H9 (cell line): ENCODE data around the gene SLPI. TPM values are rescaled to one million over a fixed set of nuclear protein-coding genes. Genes with fewer than 3 reads are reported as not detected.

Experiments
- DNase-seq: peaks from one replicate; pipeline ENCODE4 v3.0.0-alpha.2; 2017
- H2AFZ ChIP-seq: one replicate; pipeline ENCODE4 v1.6.1; 2013; ENCODE audit warnings: mild to moderate bottlenecking, low read length, control low read depth, moderate library complexity
- H2AK5ac ChIP-seq: 2 replicates; pipeline ENCODE4 v1.6.1; 2013; ENCODE audit warnings: low read length, control low read depth, mixed read lengths; ENCODE audit not compliant: insufficient read length
- H2BK120ac ChIP-seq: one replicate; pipeline ENCODE4 v1.6.1; 2013; ENCODE audit warnings: low read depth, mild to moderate bottlenecking, low read length, control low read depth, inconsistent platforms; ENCODE audit not compliant: poor library complexity, severe bottlenecking
- H2BK12ac ChIP-seq: 2 replicates; pipeline ENCODE4 v1.6.1; 2013; ENCODE audit warnings: low read length, control low read depth, mixed read lengths, low read depth; ENCODE audit not compliant: insufficient read length
- H2BK15ac ChIP-seq: 2 replicates; pipeline ENCODE4 v1.6.1; 2013; ENCODE audit warnings: low read depth, low read length, control low read depth
- H2BK20ac ChIP-seq: one replicate; pipeline ENCODE4 v1.6.1; 2013; ENCODE audit warnings: low read depth, mild to moderate bottlenecking, low read length, control low read depth, inconsistent platforms; ENCODE audit not compliant: poor library complexity, severe bottlenecking
- H2BK5ac ChIP-seq: 2 replicates; pipeline ENCODE4 v1.6.1; 2013; ENCODE audit warnings: low read length, control low read depth, mixed read lengths; ENCODE audit not compliant: insufficient read length
- H3K14ac ChIP-seq: 2 replicates; pipeline ENCODE4 v1.6.1; 2013; ENCODE audit warnings: low read length, control low read depth; ENCODE audit not compliant: insufficient read depth
- H3K18ac ChIP-seq: 2 replicates; pipeline ENCODE4 v1.6.1; 2013; ENCODE audit warnings: low read depth, mild to moderate bottlenecking, mixed read lengths, low read length, control low read depth; ENCODE audit not compliant: insufficient read length
- H3K23ac ChIP-seq: 2 replicates; pipeline ENCODE4 v1.6.1; 2013; ENCODE audit warnings: low read length, control low read depth, mixed read lengths, low read depth; ENCODE audit not compliant: insufficient read length
- H3K23me2 ChIP-seq: 2 replicates; pipeline ENCODE4 v1.6.1; 2013; ENCODE audit warnings: low read depth, mild to moderate bottlenecking, mixed read lengths, low read length, control low read depth; ENCODE audit not compliant: insufficient read length, poor library complexity, severe bottlenecking
- H3K27ac ChIP-seq: 2 replicates; pipeline ENCODE4 v1.5.1; 2013; ENCODE audit warnings: low read length, control low read depth, mixed read lengths, low read depth; ENCODE audit not compliant: insufficient read length
- H3K27me3 ChIP-seq: 2 replicates; pipeline ENCODE4 v1.6.1; 2013; ENCODE audit warnings: low read length, control low read depth, inconsistent platforms; ENCODE audit not compliant: insufficient read depth
- H3K4ac ChIP-seq: 2 replicates; pipeline ENCODE4 v1.6.1; 2013; ENCODE audit warnings: low read depth, mild to moderate bottlenecking, control low read depth, inconsistent platforms, low read length, moderate library complexity
- H3K4me1 ChIP-seq: 2 replicates; pipeline ENCODE4 v1.6.1; 2013; ENCODE audit warnings: low read length, control low read depth, inconsistent platforms; ENCODE audit not compliant: insufficient read depth
- H3K4me2 ChIP-seq: 2 replicates; pipeline ENCODE4 v1.6.1; 2013; ENCODE audit warnings: low read length, control low read depth, mixed read lengths; ENCODE audit not compliant: insufficient read length, insufficient read depth
- H3K56ac ChIP-seq: 2 replicates; pipeline ENCODE4 v1.6.1; 2013; ENCODE audit warnings: low read depth, mild to moderate bottlenecking, mixed read lengths, low read length, control low read depth; ENCODE audit not compliant: insufficient read length
- H3K79me1 ChIP-seq: 2 replicates; pipeline ENCODE4 v1.6.1; 2013; ENCODE audit warnings: low read depth, mild to moderate bottlenecking, moderate library complexity, low read length, control low read depth, inconsistent platforms; ENCODE audit not compliant: insufficient read depth, poor library complexity, severe bottlenecking
- H3K79me2 ChIP-seq: 2 replicates; pipeline ENCODE4 v1.6.1; 2013; ENCODE audit warnings: low read length, control low read depth, inconsistent platforms; ENCODE audit not compliant: insufficient read depth
- H3K9ac ChIP-seq: 2 replicates; pipeline ENCODE4 v1.6.1; 2013; ENCODE audit warnings: low read length, control low read depth, mixed read lengths; ENCODE audit not compliant: insufficient read length; ENCODE audit errors: extremely low read depth
- H3K9me3 ChIP-seq: one replicate; pipeline ENCODE4 v1.6.1; 2013; ENCODE audit warnings: low read depth, low read length, inconsistent platforms; ENCODE audit not compliant: control insufficient read depth
- H3T11ph ChIP-seq: one replicate; pipeline ENCODE4 v1.6.1; 2013; ENCODE audit warnings: mild to moderate bottlenecking, low read length, control low read depth, inconsistent platforms
- H4K20me1 ChIP-seq: one replicate; pipeline ENCODE4 v1.6.1; 2013; ENCODE audit not compliant: control insufficient read depth, insufficient read length, insufficient read depth
- H4K5ac ChIP-seq: 2 replicates; pipeline ENCODE4 v1.6.1; 2013; ENCODE audit warnings: low read depth, mild to moderate bottlenecking, mixed read lengths, low read length, control low read depth; ENCODE audit not compliant: insufficient read length
- H4K8ac ChIP-seq: replicated peaks from 2 replicates; pipeline ENCODE4 v1.6.1; 2013; ENCODE audit warnings: low read length, control low read depth, mixed read lengths, low read depth; ENCODE audit not compliant: insufficient read length
- H4K91ac ChIP-seq: 2 replicates; pipeline ENCODE4 v1.6.1; 2013; ENCODE audit warnings: low read depth, mild to moderate bottlenecking, moderate library complexity, mixed read lengths, low read length, control low read depth; ENCODE audit not compliant: insufficient read length
- H3K27ac Mint-ChIP-seq, 3 experiments: 2 replicates in 2 of 3; 3 replicates in 1 of 3; pipeline ENCODE4 v1.8.0; 2020 to 2021; ENCODE audit warnings: mixed read lengths in 3 of 3, mild to moderate bottlenecking in 1 of 3, moderate library complexity in 1 of 3
- H3K27me3 Mint-ChIP-seq: 2 replicates; pipeline ENCODE4 v1.8.0; 2021; ENCODE audit warnings: low read depth, mild to moderate bottlenecking, moderate library complexity, mixed read lengths
- H3K36me3 Mint-ChIP-seq, 3 experiments: 2 replicates in 2 of 3; 3 replicates in 1 of 3; pipeline ENCODE4 v1.8.0; 2020 to 2021; ENCODE audit warnings: low read depth in 3 of 3, mixed read lengths in 3 of 3; ENCODE audit not compliant: insufficient read depth in 1 of 3
- H3K4me1 Mint-ChIP-seq, 2 experiments: 2 replicates each; pipeline ENCODE4 v1.8.0; 2020; ENCODE audit warnings: mixed read lengths in 2 of 2
- H3K4me3 Mint-ChIP-seq, 2 experiments: 2 replicates in 1 of 2; 3 replicates in 1 of 2; pipeline ENCODE4 v1.8.0; 2020 to 2021; ENCODE audit warnings: mild to moderate bottlenecking in 2 of 2, mixed read lengths in 2 of 2, moderate library complexity in 1 of 2
- H3K9me3 Mint-ChIP-seq, 2 experiments: 2 replicates in 1 of 2; 3 replicates in 1 of 2; pipeline ENCODE4 v1.8.0; 2020; ENCODE audit warnings: mild to moderate bottlenecking in 2 of 2, mixed read lengths in 2 of 2, moderate library complexity in 1 of 2
- WGBS: extraction: QIAGEN DNeasy Blood & Tissue Kit; methylation state at CpG from one replicate; pipeline ENCODE4 v1.1.7; 2013; ENCODE audit warnings: missing lambda C conversion rate, low lambda C conversion rate, mixed read lengths; ENCODE audit not compliant: insufficient read length; ENCODE audit errors: extremely low coverage; 5-methylcytosine and 5-hydroxymethylcytosine counted together
- total RNA-seq: library from RNA; stranded (reverse); gene quantifications from 2 replicates; pipeline ENCODE4 v1.2.1, GENCODE V29; 2021
- TF ChIP-seq, protein P1 (sequence below): fragments of 200-600 bp; sonication (generic); conservative IDR thresholded peaks from 3 replicates; pipeline ENCODE4 v1.8.0; 2021; ENCODE audit warnings: antibody characterized with exemption, mild to moderate bottlenecking

The SLPI gene
- total RNA-seq, 1 experiment from 2014 or later = not detected

DNA sequence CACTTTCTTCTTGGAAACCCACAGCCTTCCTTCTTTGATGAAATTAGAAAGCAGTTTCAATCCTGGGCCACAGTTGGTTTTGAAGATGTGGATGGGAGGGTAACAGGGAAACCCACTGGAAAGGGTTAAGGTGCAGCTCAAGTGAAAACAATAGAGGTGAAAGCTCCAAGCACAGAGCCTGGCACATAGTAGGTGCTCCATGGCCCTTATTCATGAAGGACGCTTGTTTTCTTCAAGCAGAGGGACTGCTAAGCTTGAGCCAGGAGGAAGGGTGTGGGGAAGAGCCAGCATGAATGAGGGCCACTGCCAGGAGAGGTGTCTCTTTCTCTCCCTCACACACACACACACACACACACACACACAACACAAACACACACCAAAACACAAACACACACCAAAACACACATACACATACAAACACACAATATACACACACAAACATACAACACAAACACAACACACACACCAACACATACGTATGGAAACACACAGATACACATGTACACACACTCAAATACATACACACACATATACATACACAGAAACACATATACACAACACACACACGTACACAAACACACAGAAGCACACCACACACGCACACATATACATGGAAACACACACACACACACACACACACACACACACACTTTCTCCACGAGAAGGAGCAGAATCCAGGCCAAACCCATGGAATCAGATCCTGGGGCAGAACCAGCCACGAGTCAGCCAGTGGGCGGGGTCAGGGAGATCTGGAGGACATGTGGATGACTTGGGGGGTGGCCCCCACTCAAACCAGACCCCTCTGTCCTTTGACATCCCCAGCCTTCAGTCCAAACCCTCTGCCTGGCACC lies 28.6 kb upstream of the SLPI start:
- H2BK20ac ChIP-seq = no peak overlapping the region
- no peaks in the 10 kb centered on the region for H3K79me2 ChIP-seq
- no peak overlapping the region for H3K27ac ChIP-seq
- no peak overlapping the region for H4K5ac ChIP-seq
- Mint-ChIP-seq H3K4me3 (no peak overlapping the region), H3K27me3 (peaks cover 10% of the 10 kb centered on the region), H3K27ac (no peak overlapping the region; a peak in 1 of 7 replicates), H3K4me1 (peaks cover 0 to 4% of the 10 kb centered on the region in 2 experiments; a peak in 2 of 4 replicates), H3K36me3 (0 out of 7 replicates have a peak, but pooled peaks cover 0 to 2% (median 0%) of the 10 kb centered on the region in 3 experiments), H3K9me3 (no peaks in the 10 kb centered on the region)
- H3K4me2 ChIP-seq = no peak overlapping the region
- no peak overlapping the region for H2AK5ac ChIP-seq
- no peak overlapping the region for H4K91ac ChIP-seq
- no peaks in the 10 kb centered on the region for H3K23me2 ChIP-seq
- H3K14ac ChIP-seq = no peak overlapping the region
- no peak overlapping the region for H2BK120ac ChIP-seq
- no peak for DNase-seq
- H2BK12ac ChIP-seq = no peak overlapping the region
- H3K79me1 ChIP-seq = no peaks in the 10 kb centered on the region
- H2BK5ac ChIP-seq = no peak overlapping the region
- no peak overlapping the region for H3K4ac ChIP-seq
- H4K20me1 ChIP-seq = no peaks in the 10 kb centered on the region
- H4K8ac ChIP-seq = no peak overlapping the region
- no peak overlapping the region for H2BK15ac ChIP-seq
- no peak overlapping the region for H3K18ac ChIP-seq
- H3K4me1 ChIP-seq = no peaks in the 10 kb centered on the region
- H3K56ac ChIP-seq = no peak overlapping the region
- H3K23ac ChIP-seq = no peak overlapping the region
- H3K9ac ChIP-seq = no peak overlapping the region
- no peaks in the 10 kb centered on the region for H3K27me3 ChIP-seq
- no peak overlapping the region for H2AFZ ChIP-seq
- TF ChIP-seq, protein P1, sequence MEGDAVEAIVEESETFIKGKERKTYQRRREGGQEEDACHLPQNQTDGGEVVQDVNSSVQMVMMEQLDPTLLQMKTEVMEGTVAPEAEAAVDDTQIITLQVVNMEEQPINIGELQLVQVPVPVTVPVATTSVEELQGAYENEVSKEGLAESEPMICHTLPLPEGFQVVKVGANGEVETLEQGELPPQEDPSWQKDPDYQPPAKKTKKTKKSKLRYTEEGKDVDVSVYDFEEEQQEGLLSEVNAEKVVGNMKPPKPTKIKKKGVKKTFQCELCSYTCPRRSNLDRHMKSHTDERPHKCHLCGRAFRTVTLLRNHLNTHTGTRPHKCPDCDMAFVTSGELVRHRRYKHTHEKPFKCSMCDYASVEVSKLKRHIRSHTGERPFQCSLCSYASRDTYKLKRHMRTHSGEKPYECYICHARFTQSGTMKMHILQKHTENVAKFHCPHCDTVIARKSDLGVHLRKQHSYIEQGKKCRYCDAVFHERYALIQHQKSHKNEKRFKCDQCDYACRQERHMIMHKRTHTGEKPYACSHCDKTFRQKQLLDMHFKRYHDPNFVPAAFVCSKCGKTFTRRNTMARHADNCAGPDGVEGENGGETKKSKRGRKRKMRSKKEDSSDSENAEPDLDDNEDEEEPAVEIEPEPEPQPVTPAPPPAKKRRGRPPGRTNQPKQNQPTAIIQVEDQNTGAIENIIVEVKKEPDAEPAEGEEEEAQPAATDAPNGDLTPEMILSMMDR = no peak
- no peaks in the 10 kb centered on the region for H3K9me3 ChIP-seq
- 100% methylated on average over 1 of the region's 7 CpGs for WGBS
- H3T11ph ChIP-seq = no peak overlapping the region
